H9 (cell line): Measurements from ENCODE around the gene BBX. TPM values are rescaled to one million over a fixed set of nuclear protein-coding genes. Genes with fewer than 3 reads are reported as not detected.
A peak's percentile ranks its signal among the peaks of the same experiment; 100 is the strongest.

Experiments used
- DNase-seq: peaks from one replicate; pipeline ENCODE4 v3.0.0-alpha.2; 2017
- H2AFZ ChIP-seq: one replicate; pipeline ENCODE4 v1.6.1; 2013; ENCODE audit warnings: mild to moderate bottlenecking, low read length, control low read depth, moderate library complexity
- H2AK5ac ChIP-seq: 2 replicates; pipeline ENCODE4 v1.6.1; 2013; ENCODE audit warnings: low read length, control low read depth, mixed read lengths; ENCODE audit not compliant: insufficient read length
- H2BK120ac ChIP-seq: one replicate; pipeline ENCODE4 v1.6.1; 2013; ENCODE audit warnings: low read depth, mild to moderate bottlenecking, low read length, control low read depth, inconsistent platforms; ENCODE audit not compliant: poor library complexity, severe bottlenecking
- H2BK12ac ChIP-seq: 2 replicates; pipeline ENCODE4 v1.6.1; 2013; ENCODE audit warnings: low read length, control low read depth, mixed read lengths, low read depth; ENCODE audit not compliant: insufficient read length
- H2BK15ac ChIP-seq: 2 replicates; pipeline ENCODE4 v1.6.1; 2013; ENCODE audit warnings: low read depth, low read length, control low read depth
- H2BK20ac ChIP-seq: one replicate; pipeline ENCODE4 v1.6.1; 2013; ENCODE audit warnings: low read depth, mild to moderate bottlenecking, low read length, control low read depth, inconsistent platforms; ENCODE audit not compliant: poor library complexity, severe bottlenecking
- H2BK5ac ChIP-seq: 2 replicates; pipeline ENCODE4 v1.6.1; 2013; ENCODE audit warnings: low read length, control low read depth, mixed read lengths; ENCODE audit not compliant: insufficient read length
- H3K14ac ChIP-seq: 2 replicates; pipeline ENCODE4 v1.6.1; 2013; ENCODE audit warnings: low read length, control low read depth; ENCODE audit not compliant: insufficient read depth
- H3K18ac ChIP-seq: 2 replicates; pipeline ENCODE4 v1.6.1; 2013; ENCODE audit warnings: low read depth, mild to moderate bottlenecking, mixed read lengths, low read length, control low read depth; ENCODE audit not compliant: insufficient read length
- H3K23ac ChIP-seq: 2 replicates; pipeline ENCODE4 v1.6.1; 2013; ENCODE audit warnings: low read length, control low read depth, mixed read lengths, low read depth; ENCODE audit not compliant: insufficient read length
- H3K23me2 ChIP-seq: 2 replicates; pipeline ENCODE4 v1.6.1; 2013; ENCODE audit warnings: low read depth, mild to moderate bottlenecking, mixed read lengths, low read length, control low read depth; ENCODE audit not compliant: insufficient read length, poor library complexity, severe bottlenecking
- H3K27ac ChIP-seq: 2 replicates; pipeline ENCODE4 v1.5.1; 2013; ENCODE audit warnings: low read length, control low read depth, mixed read lengths, low read depth; ENCODE audit not compliant: insufficient read length
- H3K27me3 ChIP-seq: 2 replicates; pipeline ENCODE4 v1.6.1; 2013; ENCODE audit warnings: low read length, control low read depth, inconsistent platforms; ENCODE audit not compliant: insufficient read depth
- H3K4ac ChIP-seq: 2 replicates; pipeline ENCODE4 v1.6.1; 2013; ENCODE audit warnings: low read depth, mild to moderate bottlenecking, control low read depth, inconsistent platforms, low read length, moderate library complexity
- H3K4me1 ChIP-seq: 2 replicates; pipeline ENCODE4 v1.6.1; 2013; ENCODE audit warnings: low read length, control low read depth, inconsistent platforms; ENCODE audit not compliant: insufficient read depth
- H3K4me2 ChIP-seq: 2 replicates; pipeline ENCODE4 v1.6.1; 2013; ENCODE audit warnings: low read length, control low read depth, mixed read lengths; ENCODE audit not compliant: insufficient read length, insufficient read depth
- H3K56ac ChIP-seq: 2 replicates; pipeline ENCODE4 v1.6.1; 2013; ENCODE audit warnings: low read depth, mild to moderate bottlenecking, mixed read lengths, low read length, control low read depth; ENCODE audit not compliant: insufficient read length
- H3K79me1 ChIP-seq: 2 replicates; pipeline ENCODE4 v1.6.1; 2013; ENCODE audit warnings: low read depth, mild to moderate bottlenecking, moderate library complexity, low read length, control low read depth, inconsistent platforms; ENCODE audit not compliant: insufficient read depth, poor library complexity, severe bottlenecking
- H3K79me2 ChIP-seq: 2 replicates; pipeline ENCODE4 v1.6.1; 2013; ENCODE audit warnings: low read length, control low read depth, inconsistent platforms; ENCODE audit not compliant: insufficient read depth
- H3K9ac ChIP-seq: 2 replicates; pipeline ENCODE4 v1.6.1; 2013; ENCODE audit warnings: low read length, control low read depth, mixed read lengths; ENCODE audit not compliant: insufficient read length; ENCODE audit errors: extremely low read depth
- H3K9me3 ChIP-seq: one replicate; pipeline ENCODE4 v1.6.1; 2013; ENCODE audit warnings: low read depth, low read length, inconsistent platforms; ENCODE audit not compliant: control insufficient read depth
- H3T11ph ChIP-seq: one replicate; pipeline ENCODE4 v1.6.1; 2013; ENCODE audit warnings: mild to moderate bottlenecking, low read length, control low read depth, inconsistent platforms
- H4K20me1 ChIP-seq: one replicate; pipeline ENCODE4 v1.6.1; 2013; ENCODE audit not compliant: control insufficient read depth, insufficient read length, insufficient read depth
- H4K5ac ChIP-seq: 2 replicates; pipeline ENCODE4 v1.6.1; 2013; ENCODE audit warnings: low read depth, mild to moderate bottlenecking, mixed read lengths, low read length, control low read depth; ENCODE audit not compliant: insufficient read length
- H4K8ac ChIP-seq: replicated peaks from 2 replicates; pipeline ENCODE4 v1.6.1; 2013; ENCODE audit warnings: low read length, control low read depth, mixed read lengths, low read depth; ENCODE audit not compliant: insufficient read length
- H4K91ac ChIP-seq: 2 replicates; pipeline ENCODE4 v1.6.1; 2013; ENCODE audit warnings: low read depth, mild to moderate bottlenecking, moderate library complexity, mixed read lengths, low read length, control low read depth; ENCODE audit not compliant: insufficient read length
- H3K27ac Mint-ChIP-seq, 3 experiments: 2 replicates in 2 of 3; 3 replicates in 1 of 3; pipeline ENCODE4 v1.8.0; 2020 to 2021; ENCODE audit warnings: mixed read lengths in 3 of 3, mild to moderate bottlenecking in 1 of 3, moderate library complexity in 1 of 3
- H3K27me3 Mint-ChIP-seq: 2 replicates; pipeline ENCODE4 v1.8.0; 2021; ENCODE audit warnings: low read depth, mild to moderate bottlenecking, moderate library complexity, mixed read lengths
- H3K36me3 Mint-ChIP-seq, 3 experiments: 2 replicates in 2 of 3; 3 replicates in 1 of 3; pipeline ENCODE4 v1.8.0; 2020 to 2021; ENCODE audit warnings: low read depth in 3 of 3, mixed read lengths in 3 of 3; ENCODE audit not compliant: insufficient read depth in 1 of 3
- H3K4me1 Mint-ChIP-seq, 2 experiments: 2 replicates each; pipeline ENCODE4 v1.8.0; 2020; ENCODE audit warnings: mixed read lengths in 2 of 2
- H3K4me3 Mint-ChIP-seq, 2 experiments: 2 replicates in 1 of 2; 3 replicates in 1 of 2; pipeline ENCODE4 v1.8.0; 2020 to 2021; ENCODE audit warnings: mild to moderate bottlenecking in 2 of 2, mixed read lengths in 2 of 2, moderate library complexity in 1 of 2
- H3K9me3 Mint-ChIP-seq, 2 experiments: 2 replicates in 1 of 2; 3 replicates in 1 of 2; pipeline ENCODE4 v1.8.0; 2020; ENCODE audit warnings: mild to moderate bottlenecking in 2 of 2, mixed read lengths in 2 of 2, moderate library complexity in 1 of 2
- WGBS: extraction: QIAGEN DNeasy Blood & Tissue Kit; methylation state at CpG from one replicate; pipeline ENCODE4 v1.1.7; 2013; ENCODE audit warnings: missing lambda C conversion rate, low lambda C conversion rate, mixed read lengths; ENCODE audit not compliant: insufficient read length; ENCODE audit errors: extremely low coverage; 5-methylcytosine and 5-hydroxymethylcytosine counted together
- total RNA-seq: library from RNA; stranded (reverse); gene quantifications from 2 replicates; pipeline ENCODE4 v1.2.1, GENCODE V29; 2021
- TF ChIP-seq, protein P1 (sequence below): fragments of 200-600 bp; sonication (generic); conservative IDR thresholded peaks from 3 replicates; pipeline ENCODE4 v1.8.0; 2021; ENCODE audit warnings: antibody characterized with exemption, mild to moderate bottlenecking

The BBX gene
- total RNA-seq, 1 experiment from 2014 or later: 34.8 TPM

DNA sequence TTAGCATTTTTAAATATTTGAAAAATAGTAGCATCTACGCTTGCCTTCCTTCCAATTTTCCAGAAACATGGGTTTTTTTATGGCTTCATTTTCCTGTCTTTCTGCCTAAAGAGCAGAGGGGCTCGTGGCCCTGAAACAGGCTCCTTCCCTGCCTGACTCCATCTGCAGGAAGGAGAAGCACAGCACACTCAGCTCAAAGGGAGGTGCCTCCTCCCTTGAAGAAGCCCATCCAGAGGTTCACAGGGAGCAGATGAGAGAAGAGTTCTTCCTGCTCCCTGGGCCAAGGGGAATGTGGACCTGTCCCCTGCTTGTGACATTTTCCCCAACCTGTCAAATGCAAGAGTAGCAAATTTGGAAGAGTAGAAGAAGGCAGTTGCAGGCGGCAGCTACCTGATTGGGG lies 55.8 kb downstream of the BBX start:
- no peaks in the 10 kb centered on the region for H3K9me3 Mint-ChIP-seq
- Histone ChIP-seq H4K20me1 (no peaks in the 10 kb centered on the region), H3K79me2 (no peaks in the 10 kb centered on the region)

More for the DNA sequence above, 55.8 kb downstream of the BBX start:
- no peak overlapping the region for H2BK15ac ChIP-seq
- H2BK12ac ChIP-seq: no peak overlapping the region
- TF ChIP-seq, protein P1, sequence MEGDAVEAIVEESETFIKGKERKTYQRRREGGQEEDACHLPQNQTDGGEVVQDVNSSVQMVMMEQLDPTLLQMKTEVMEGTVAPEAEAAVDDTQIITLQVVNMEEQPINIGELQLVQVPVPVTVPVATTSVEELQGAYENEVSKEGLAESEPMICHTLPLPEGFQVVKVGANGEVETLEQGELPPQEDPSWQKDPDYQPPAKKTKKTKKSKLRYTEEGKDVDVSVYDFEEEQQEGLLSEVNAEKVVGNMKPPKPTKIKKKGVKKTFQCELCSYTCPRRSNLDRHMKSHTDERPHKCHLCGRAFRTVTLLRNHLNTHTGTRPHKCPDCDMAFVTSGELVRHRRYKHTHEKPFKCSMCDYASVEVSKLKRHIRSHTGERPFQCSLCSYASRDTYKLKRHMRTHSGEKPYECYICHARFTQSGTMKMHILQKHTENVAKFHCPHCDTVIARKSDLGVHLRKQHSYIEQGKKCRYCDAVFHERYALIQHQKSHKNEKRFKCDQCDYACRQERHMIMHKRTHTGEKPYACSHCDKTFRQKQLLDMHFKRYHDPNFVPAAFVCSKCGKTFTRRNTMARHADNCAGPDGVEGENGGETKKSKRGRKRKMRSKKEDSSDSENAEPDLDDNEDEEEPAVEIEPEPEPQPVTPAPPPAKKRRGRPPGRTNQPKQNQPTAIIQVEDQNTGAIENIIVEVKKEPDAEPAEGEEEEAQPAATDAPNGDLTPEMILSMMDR: peak; percentile 46
- no peak overlapping the region for H4K8ac ChIP-seq
- H4K5ac ChIP-seq: no peak overlapping the region
- no peak overlapping the region for H3K56ac ChIP-seq
- H3K18ac ChIP-seq: no peak overlapping the region
- no peak overlapping the region for H3K23ac ChIP-seq
- no peaks in the 10 kb centered on the region for H3K79me1 ChIP-seq
- H3K23me2 ChIP-seq: no peaks in the 10 kb centered on the region
- no peak overlapping the region for H2AK5ac ChIP-seq
- no peak overlapping the region for H3K9ac ChIP-seq
- H3K4me1 ChIP-seq: peaks cover 5% of the 10 kb centered on the region
- DNase-seq: peak; percentile 50
- H3K9me3 ChIP-seq: no peaks in the 10 kb centered on the region
- WGBS: no CpG with 5 or more reads among the region's 3 CpGs
- H3T11ph ChIP-seq: no peak overlapping the region
- no peaks in the 10 kb centered on the region for H3K27me3 Mint-ChIP-seq
- no peak overlapping the region for H3K14ac ChIP-seq
- no peak overlapping the region for H3K4me2 ChIP-seq
- no peak overlapping the region for H2BK20ac ChIP-seq
- H2BK5ac ChIP-seq: no peak overlapping the region
- H3K27me3 ChIP-seq: no peaks in the 10 kb centered on the region
- H3K27ac Mint-ChIP-seq: peak overlapping the region in 2 of 3 experiments; percentile 12 to 82; a peak in 3 of 7 replicates
- H2AFZ ChIP-seq: no peak overlapping the region
- H2BK120ac ChIP-seq: no peak overlapping the region
- no peak overlapping the region for H3K4ac ChIP-seq
- H3K4me1 Mint-ChIP-seq: peaks cover 27% of the 10 kb centered on the region in 2 experiments
- H3K27ac ChIP-seq: no peak overlapping the region
- no peaks in the 10 kb centered on the region for H3K36me3 Mint-ChIP-seq
- H4K91ac ChIP-seq: no peak overlapping the region
- no peak overlapping the region for H3K4me3 Mint-ChIP-seq
